ENCODE data around the gene CRACDL. TPM values are rescaled to one million over a fixed set of nuclear protein-coding genes. Genes with fewer than 3 reads are reported as not detected.

CRACDL gene
- total RNA-seq, 3 donors from 2014 or later (not counting 1 experiment from before 2014, with no cell fraction given), result 0.09 to 0.40 (median 0.11) TPM

DNA sequence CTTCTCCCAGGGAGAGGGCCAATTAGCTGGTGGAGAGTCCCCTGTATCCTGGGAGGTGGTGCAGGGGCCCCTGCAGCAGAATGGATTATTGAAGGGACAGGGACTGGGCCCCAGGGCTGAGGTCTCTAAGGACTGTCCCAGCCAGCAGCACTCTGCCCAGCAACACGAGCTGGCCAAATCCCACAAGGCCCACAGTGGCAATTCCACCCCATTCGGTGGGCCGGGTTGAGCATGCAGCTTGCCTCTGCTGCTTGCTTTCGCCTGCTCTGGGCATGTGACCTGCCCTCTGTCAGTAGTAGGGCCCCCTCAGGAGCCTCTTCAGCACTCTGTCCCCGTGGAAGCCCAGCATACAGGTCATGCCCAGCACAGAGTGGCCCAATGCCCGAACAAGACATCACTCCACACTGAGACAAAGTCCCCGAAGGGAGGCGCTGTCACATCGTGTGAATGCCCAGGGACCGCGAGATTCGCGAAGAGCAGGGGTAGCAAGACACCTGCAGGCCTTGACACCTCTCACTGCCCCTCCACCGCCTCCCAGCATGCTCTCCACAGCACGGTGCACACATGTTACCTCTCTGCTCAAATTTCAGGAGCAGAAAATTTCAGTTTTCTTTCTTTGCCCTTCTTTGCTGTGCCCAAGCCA, 65.4 kb downstream of the CRACDL start:
- TF ChIP-seq, protein P1, sequence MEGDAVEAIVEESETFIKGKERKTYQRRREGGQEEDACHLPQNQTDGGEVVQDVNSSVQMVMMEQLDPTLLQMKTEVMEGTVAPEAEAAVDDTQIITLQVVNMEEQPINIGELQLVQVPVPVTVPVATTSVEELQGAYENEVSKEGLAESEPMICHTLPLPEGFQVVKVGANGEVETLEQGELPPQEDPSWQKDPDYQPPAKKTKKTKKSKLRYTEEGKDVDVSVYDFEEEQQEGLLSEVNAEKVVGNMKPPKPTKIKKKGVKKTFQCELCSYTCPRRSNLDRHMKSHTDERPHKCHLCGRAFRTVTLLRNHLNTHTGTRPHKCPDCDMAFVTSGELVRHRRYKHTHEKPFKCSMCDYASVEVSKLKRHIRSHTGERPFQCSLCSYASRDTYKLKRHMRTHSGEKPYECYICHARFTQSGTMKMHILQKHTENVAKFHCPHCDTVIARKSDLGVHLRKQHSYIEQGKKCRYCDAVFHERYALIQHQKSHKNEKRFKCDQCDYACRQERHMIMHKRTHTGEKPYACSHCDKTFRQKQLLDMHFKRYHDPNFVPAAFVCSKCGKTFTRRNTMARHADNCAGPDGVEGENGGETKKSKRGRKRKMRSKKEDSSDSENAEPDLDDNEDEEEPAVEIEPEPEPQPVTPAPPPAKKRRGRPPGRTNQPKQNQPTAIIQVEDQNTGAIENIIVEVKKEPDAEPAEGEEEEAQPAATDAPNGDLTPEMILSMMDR (IDR thresholded peaks at IDR 0.05), result no peak
- intact Hi-C loops (cut with micrococcal nuclease), result no loop called here
- WGBS (ENCODE audit: insufficient coverage), result 92% methylated on average over 15 of the region's 15 CpGs
- no peak overlapping the region for H3K4me3 ChIP-seq (ENCODE audit: low read length)
- DNase-seq (no peak), ATAC-seq (no peak)
- Mint-ChIP-seq H3K27me3 (ENCODE audit: low read depth in 2 of 2) (peaks cover 0 to 4% of the 10 kb centered on the region in 2 donors), H3K27ac (no peak overlapping the region), H3K36me3 (no peaks in the 10 kb centered on the region), H3K4me1 (no peaks in the 10 kb centered on the region), H3K4me3 (no peak overlapping the region), H3K9me3 (no peaks in the 10 kb centered on the region)
- H3K27me3 ChIP-seq (ENCODE audit: control insufficient read depth, insufficient read depth, low read length), result no peaks in the 10 kb centered on the region
- H3K27ac ChIP-seq (ENCODE audit: low read length), result no peak overlapping the region
- H3K36me3 ChIP-seq (ENCODE audit: control insufficient read depth, insufficient read depth, low read length), result no peaks in the 10 kb centered on the region
- H3K9me3 ChIP-seq (ENCODE audit: control insufficient read depth, insufficient read depth, low read length), result no peaks in the 10 kb centered on the region
- no peaks in the 10 kb centered on the region for H3K4me1 ChIP-seq (ENCODE audit: control insufficient read depth, insufficient read depth, low read length)

DNA sequence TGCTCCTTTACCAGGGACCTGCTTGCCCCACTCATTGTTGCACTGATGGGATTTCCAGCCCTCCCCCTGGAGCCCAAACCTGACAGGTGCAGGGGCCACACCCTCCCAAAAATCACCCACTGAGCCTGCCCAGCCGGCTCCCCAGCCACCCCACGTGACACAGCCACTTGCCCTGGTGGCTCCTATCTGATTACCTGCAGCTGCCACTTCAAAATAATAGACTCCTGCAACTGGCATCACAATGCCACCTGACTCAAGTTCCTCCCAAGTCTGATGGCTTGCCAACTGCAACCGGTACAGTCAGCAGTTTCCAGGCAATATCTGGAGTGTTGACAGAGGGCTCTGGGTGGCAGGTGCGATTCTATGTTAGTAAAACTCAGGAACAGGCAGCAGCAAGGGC, 66.2 kb downstream of the CRACDL start:
- Mint-ChIP-seq H3K27ac (no peak overlapping the region), H3K4me3 (no peak overlapping the region), H3K9me3 (no peaks in the 10 kb centered on the region), H3K27me3 (ENCODE audit: low read depth in 2 of 2) (peaks cover 0 to 4% of the 10 kb centered on the region in 2 donors), H3K36me3 (no peaks in the 10 kb centered on the region), H3K4me1 (no peaks in the 10 kb centered on the region)
- TF ChIP-seq, protein P1 (IDR thresholded peaks at IDR 0.05), result no peak
- Histone ChIP-seq H3K4me3 (ENCODE audit: low read length) (no peak overlapping the region), H3K36me3 (ENCODE audit: control insufficient read depth, insufficient read depth, low read length) (no peaks in the 10 kb centered on the region), H3K4me1 (ENCODE audit: control insufficient read depth, insufficient read depth, low read length) (no peaks in the 10 kb centered on the region), H3K27me3 (ENCODE audit: control insufficient read depth, insufficient read depth, low read length) (no peaks in the 10 kb centered on the region), H3K9me3 (ENCODE audit: control insufficient read depth, insufficient read depth, low read length) (no peaks in the 10 kb centered on the region), H3K27ac (ENCODE audit: low read length) (no peak overlapping the region)
- intact Hi-C loops (cut with micrococcal nuclease), result no loop called here
- WGBS (ENCODE audit: insufficient coverage), result 72% methylated on average over 4 of the region's 4 CpGs
- DNase-seq (peak in 1 of 2 donors; percentile 10), ATAC-seq (no peak)

DNA sequence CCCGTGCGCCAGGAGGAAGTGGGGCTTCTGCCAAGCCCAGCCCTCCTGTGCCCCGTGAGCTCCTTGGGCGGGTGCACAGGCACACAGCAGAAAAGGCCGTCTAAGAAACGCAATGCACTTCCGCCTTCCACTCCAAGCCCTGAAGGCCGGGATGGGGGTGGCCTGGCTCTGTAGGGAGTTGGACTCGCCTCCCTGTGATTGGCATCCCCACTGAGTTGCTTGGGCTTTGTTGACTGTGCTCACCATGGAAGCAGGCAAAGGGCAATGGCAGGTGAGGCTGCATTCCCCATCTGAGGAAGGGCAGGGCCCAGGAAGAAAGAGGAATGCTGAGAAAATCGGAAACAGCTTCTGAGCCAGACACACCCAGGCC, 66.8 kb downstream of the CRACDL start:
- H3K36me3 ChIP-seq (ENCODE audit: control insufficient read depth, insufficient read depth, low read length), result no peaks in the 10 kb centered on the region
- H3K27me3 Mint-ChIP-seq (ENCODE audit: low read depth in 2 of 2), result peaks cover 0 to 4% of the 10 kb centered on the region in 2 donors
- no peaks in the 10 kb centered on the region for H3K27me3 ChIP-seq (ENCODE audit: control insufficient read depth, insufficient read depth, low read length)
- TF ChIP-seq, protein P1 (IDR thresholded peaks at IDR 0.05), result no peak
- ATAC-seq, result no peak
- intact Hi-C loops (cut with micrococcal nuclease), result no loop called here
- no peak overlapping the region for H3K27ac ChIP-seq (ENCODE audit: low read length)
- no peaks in the 10 kb centered on the region for H3K4me1 ChIP-seq (ENCODE audit: control insufficient read depth, insufficient read depth, low read length)
- no peaks in the 10 kb centered on the region for H3K4me1 Mint-ChIP-seq
- H3K9me3 Mint-ChIP-seq, result no peaks in the 10 kb centered on the region
- H3K4me3 Mint-ChIP-seq, result no peak overlapping the region
- H3K4me3 ChIP-seq (ENCODE audit: low read length), result no peak overlapping the region
- H3K27ac Mint-ChIP-seq, result no peak overlapping the region
- no peak for DNase-seq
- WGBS (ENCODE audit: insufficient coverage), result 92% methylated on average over 10 of the region's 10 CpGs
- no peaks in the 10 kb centered on the region for H3K36me3 Mint-ChIP-seq
- no peaks in the 10 kb centered on the region for H3K9me3 ChIP-seq (ENCODE audit: control insufficient read depth, insufficient read depth, low read length)

Data from natural killer cell (primary cell).